ENCODE results near the gene PALLD.

GRCh38 chr4:168724243-168724642, 227.4 kb downstream of the PALLD start:
- TF ChIP-seq CTCF (IDR thresholded peaks at IDR 0.05): no peak
- no peak for TF ChIP-seq POLR2A (IDR thresholded peaks at IDR 0.05; ENCODE audit: low read depth)
- no peak for TF ChIP-seq EP300 (IDR thresholded peaks at IDR 0.05)
- no peak for TF ChIP-seq POLR2AphosphoS5 (IDR thresholded peaks at IDR 0.05)
